Lower leg skin (tissue), 4 donors: Measurements from ENCODE around the gene CALML3. TPM values are rescaled to one million over a fixed set of nuclear protein-coding genes. Genes with fewer than 3 reads are reported as not detected.

ENCODE experiments used
- DNase-seq, 2 donors: peaks; one replicate each; pipeline ENCODE4 v3.0.0-alpha.2; 2019; ENCODE audit warnings: low spot score in 2 of 2
- H3K4me3 ChIP-seq: fragments of 200-600 bp; sonication (generic); 2 replicates; pipeline ENCODE4 v1.5.1; 2017; ENCODE audit warnings: mild to moderate bottlenecking, low read depth; ENCODE audit not compliant: poor library complexity, severe bottlenecking
- CTCF ChIP-seq, 3 donors: fragments of 450-650 bp; IDR thresholded peaks; one replicate each; pipeline ENCODE4 v1.5.1; 2016; ENCODE audit warnings: antibody characterized with exemption in 3 of 3, mild to moderate bottlenecking in 3 of 3, moderate library complexity in 2 of 3
- POLR2A ChIP-seq, 2 donors: fragments of 450-650 bp; IDR thresholded peaks; one replicate each; pipeline ENCODE4 v1.6.1; 2016 to 2017; ENCODE audit warnings: antibody characterized with exemption in 2 of 2, mild to moderate bottlenecking in 1 of 2, moderate library complexity in 1 of 2
- WGBS, 2 donors: methylation state at CpG; one replicate each; pipeline ENCODE4 v1.1.5; 2018; 5-methylcytosine and 5-hydroxymethylcytosine counted together
- intact Hi-C: fragments of 100-400 bp; cut with DNase I; formaldehyde crosslinking; loops from one replicate; pipeline ENCODE4 v1.15.0; 2023; ENCODE audit warnings: low total_unique reads
- total RNA-seq, 4 donors: library from RNA; depleted of rRNA; stranded (reverse); fragments of >200 nt; gene quantifications; one replicate each; pipeline ENCODE4 v1.1.0, GENCODE V29; 2016

CALML3 gene
- total RNA-seq, 4 donors from 2014 or later = 43.4 to 181 (median 90.7) TPM

- TF ChIP-seq POLR2A (IDR thresholded peaks at IDR 0.05) = no peak
- no peak for TF ChIP-seq CTCF (IDR thresholded peaks at IDR 0.05)
- intact Hi-C loops = no loop called here
- DNase-seq = no peak
- no peak overlapping the region for H3K4me3 ChIP-seq
- 84 to 94% methylated on average over 18 of the region's 18 CpGs for WGBS, 2 donors
These were observed 16.6 kb upstream of the CALML3 start for GRCh38 chr10:5508161-5508604.

- no peak for DNase-seq
- no peak for TF ChIP-seq CTCF (IDR thresholded peaks at IDR 0.05)
- TF ChIP-seq POLR2A (IDR thresholded peaks at IDR 0.05) = no peak
- 83 to 90% methylated on average over 6 of the region's 6 CpGs for WGBS, 2 donors
- intact Hi-C loops = no loop called here
- H3K4me3 ChIP-seq = no peak overlapping the region
These were observed 16.0 kb upstream of the CALML3 start for GRCh38 chr10:5508786-5509185.

GRCh38 chr10:5509236-5509635 is 15.5 kb upstream of the CALML3 start:
- intact Hi-C loops = no loop called here
- DNase-seq = no peak
- TF ChIP-seq POLR2A (IDR thresholded peaks at IDR 0.05) = no peak
- no peak for TF ChIP-seq CTCF (IDR thresholded peaks at IDR 0.05)
- H3K4me3 ChIP-seq = no peak overlapping the region
- 77 to 86% methylated on average over 9 of the region's 9 CpGs for WGBS, 2 donors

- no peak overlapping the region for H3K4me3 ChIP-seq
- whole genome bisulfite sequencing, 2 donors = 84 to 89% methylated on average over 11 of the region's 11 CpGs
- TF ChIP-seq POLR2A (IDR thresholded peaks at IDR 0.05) = no peak
- TF ChIP-seq CTCF (IDR thresholded peaks at IDR 0.05) = no peak
- DNase-seq = no peak
- intact Hi-C loops = no loop called here
These were observed 15.1 kb upstream of the CALML3 start for GRCh38 chr10:5509691-5510090.

DNA sequence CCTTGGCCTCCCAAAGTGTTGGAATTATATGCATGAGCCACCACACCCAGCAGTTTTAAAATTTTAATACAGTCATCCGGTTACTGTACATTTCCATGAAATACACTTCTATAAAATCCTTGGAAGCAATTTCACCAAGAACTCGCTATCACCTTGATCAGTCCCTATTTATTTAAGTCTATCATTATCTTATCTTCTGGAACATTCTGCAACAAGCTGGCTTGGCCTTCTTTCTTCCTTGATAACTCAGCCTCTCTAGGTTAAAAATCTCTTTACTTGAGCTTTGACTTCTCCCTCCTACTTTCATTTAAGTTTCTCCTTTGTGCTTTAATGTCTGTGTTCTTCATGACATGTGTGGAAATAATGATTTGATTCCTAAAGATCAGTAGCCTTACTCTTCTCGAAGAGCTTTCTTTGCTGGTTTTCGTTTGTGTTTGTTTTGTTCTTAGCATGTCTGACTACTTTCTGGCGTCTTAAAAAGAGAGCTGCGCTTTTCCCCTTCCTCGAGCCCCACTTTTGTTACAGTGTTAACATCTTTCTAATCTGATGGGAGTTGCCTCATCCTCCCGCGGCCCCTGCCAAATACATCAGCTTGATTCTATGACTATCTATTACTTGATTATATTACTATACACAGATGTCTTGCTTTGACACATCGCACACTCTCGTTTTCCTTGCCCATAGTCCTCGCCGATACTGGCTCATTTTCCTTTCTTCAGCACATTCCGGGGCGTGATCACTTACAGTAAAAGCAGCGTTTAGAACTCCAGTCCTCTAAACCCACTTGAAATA is 14.3 kb upstream of the CALML3 start:
- TF ChIP-seq CTCF (IDR thresholded peaks at IDR 0.05) (no peak), POLR2A (IDR thresholded peaks at IDR 0.05) (no peak)
- intact Hi-C loops = no loop called here
- H3K4me3 ChIP-seq = no peak overlapping the region
- WGBS, 2 donors = 46 to 48% methylated on average over 16 of the region's 16 CpGs
- no peak for DNase-seq
